Hepatocyte (in vitro differentiated cells): ENCODE measurements around the gene TRIM17.

Experiments
- CTCF ChIP-seq: fragments of 200-600 bp; sonication (generic); IDR thresholded peaks from 2 replicates; pipeline ENCODE4 v1.5.1; 2016; ENCODE audit warnings: antibody characterized with exemption, mild to moderate bottlenecking; ENCODE audit not compliant: poor library complexity
- EZH2 ChIP-seq: fragments of 200-600 bp; sonication (generic); IDR thresholded peaks from 2 replicates; pipeline ENCODE4 v1.6.1; 2016; ENCODE audit warnings: antibody characterized with exemption, mild to moderate bottlenecking, borderline replicate concordance
- EZH2phosphoT487 ChIP-seq: fragments of 200-600 bp; sonication (generic); IDR thresholded peaks from one replicate; pipeline ENCODE4 v1.6.1; 2018; ENCODE audit warnings: antibody characterized with exemption, mild to moderate bottlenecking, low read depth, moderate library complexity; ENCODE audit not compliant: unreplicated experiment, severe bottlenecking

- TF ChIP-seq CTCF, result no peak
- TF ChIP-seq EZH2, result no peak
- TF ChIP-seq EZH2phosphoT487, result no peak
Observed at GRCh38 chr1:228369608-228370438, 46.8 kb downstream of the TRIM17 start.
